Urothelium cell line (cell line): ENCODE measurements around the gene B3GNT3.

Experiments used
- DNase-seq: peaks from one replicate; pipeline ENCODE4 v3.0.0; 2011; ENCODE audit warnings: low spot score, mixed read lengths
- FAIRE-seq: peaks from 2 replicates; lab custom pipeline; 2011; peaks lifted over from hg19 to GRCh38; lab: Jason Lieb, UNC

The B3GNT3 gene

DNA sequence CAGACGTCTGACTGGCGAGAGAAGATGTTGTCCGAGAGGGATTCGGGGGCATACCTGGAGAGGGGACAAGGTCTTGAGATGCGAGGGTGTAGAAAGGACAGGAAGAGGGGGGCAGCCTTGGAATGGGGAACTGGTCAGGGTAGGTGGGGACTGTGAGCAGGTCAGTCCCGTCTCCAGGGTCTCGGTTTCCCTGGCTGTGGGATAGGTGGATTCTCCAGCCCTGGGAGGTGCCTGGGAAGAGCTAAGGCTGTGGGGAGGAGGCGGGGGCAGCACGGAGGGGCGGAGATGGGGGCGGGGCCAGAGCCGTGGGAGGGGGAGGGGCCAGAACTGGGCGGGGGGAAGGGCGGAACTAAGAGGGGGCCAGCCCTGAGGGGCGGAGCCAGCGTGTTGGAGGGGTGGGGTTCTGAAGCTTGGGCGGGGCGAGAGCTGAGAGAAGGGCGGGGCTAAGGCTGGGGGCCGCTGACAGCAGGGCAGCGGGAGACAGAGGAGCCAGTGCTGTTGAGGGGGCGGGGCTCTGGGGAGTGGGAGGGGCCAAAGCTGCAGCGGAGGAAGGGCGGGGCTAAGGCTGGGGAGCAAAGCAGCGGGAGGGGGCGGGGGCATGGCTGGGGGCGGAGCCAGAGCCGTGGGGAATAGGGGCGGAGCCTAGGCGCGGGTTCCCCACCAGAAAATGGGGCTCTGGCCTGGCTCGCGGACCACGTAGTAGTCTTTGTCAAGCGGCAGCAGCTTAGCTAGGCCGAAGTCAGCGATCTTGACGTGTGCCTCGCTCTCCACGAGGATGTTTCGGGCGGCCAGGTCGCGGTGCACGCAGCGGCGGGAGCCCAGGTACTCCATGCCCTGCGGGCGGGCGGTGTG is 35.9 kb downstream of the B3GNT3 start:
- FAIRE-seq (no peak), DNase-seq (peak; percentile 72)

DNA sequence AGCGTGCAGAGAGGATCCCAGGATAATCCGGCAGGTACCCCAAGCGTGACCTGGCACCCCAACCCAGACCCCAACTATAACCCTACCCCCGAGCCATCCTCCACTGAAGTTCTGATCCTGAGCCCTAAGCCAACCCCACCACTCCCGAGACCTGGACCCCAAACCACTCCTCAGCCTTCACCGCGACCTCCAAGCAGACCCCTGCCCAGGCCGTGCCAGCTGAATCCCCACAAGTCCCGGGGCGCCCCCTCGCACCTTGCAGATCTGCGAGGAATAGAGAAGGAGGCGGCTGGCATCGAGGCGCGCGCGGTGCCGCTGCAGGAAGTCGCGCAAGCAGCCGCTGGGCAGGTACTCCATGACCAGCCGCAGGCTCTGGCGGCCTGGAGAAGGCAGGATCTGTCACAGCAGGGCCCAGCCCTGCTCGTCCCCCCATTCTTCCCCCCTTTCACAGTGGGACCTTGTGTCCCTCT is 36.5 kb downstream of the B3GNT3 start:
- no peak for FAIRE-seq
- DNase-seq = no peak

- DNase-seq (no peak), FAIRE-seq (no peak)
Measured at GRCh38 chr19:17832443-17833208, 37.7 kb downstream of the B3GNT3 start.

DNA sequence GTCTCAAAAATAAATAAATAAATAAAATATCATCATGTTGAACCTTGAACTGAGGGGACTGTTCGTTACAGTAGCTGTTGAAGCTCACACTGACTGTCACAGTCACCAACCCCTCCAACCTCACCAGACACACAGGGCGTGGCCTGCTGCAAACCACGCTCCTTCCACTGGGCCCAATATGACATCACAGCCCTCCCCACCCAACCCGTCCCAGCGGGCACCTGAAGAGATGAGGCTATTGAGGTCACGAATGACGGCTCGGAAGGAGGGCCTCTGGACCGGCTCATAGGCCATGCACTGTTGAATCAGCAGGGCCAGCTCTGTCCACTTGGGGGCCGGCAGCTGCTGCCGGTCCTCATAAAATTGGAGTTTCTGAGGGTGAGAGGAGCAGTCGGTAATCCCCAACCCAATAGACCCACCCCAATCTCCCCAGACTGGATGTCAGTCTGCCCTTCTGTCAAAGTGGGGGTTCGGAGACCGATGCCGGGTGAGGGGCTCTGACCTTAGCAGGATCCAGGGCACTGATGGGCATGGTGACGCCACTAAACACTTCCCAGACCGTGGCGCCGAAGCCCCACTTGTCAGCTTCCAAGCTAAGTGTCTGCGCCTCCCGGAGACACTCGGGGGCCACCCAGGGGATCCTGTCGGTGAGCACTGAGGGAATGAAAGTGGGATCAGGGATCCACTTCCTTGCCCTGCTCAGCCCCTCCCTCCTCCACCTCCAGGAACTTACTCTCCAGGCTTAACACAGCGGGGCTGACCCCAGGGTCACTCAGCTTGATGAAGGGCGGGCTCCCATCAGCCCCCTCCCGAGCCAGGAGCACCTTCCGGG is 39.6 kb downstream of the B3GNT3 start:
- DNase-seq (no peak), FAIRE-seq (no peak)

- FAIRE-seq (no peak), DNase-seq (no peak)
Measured at GRCh38 chr19:17835182-17836006, 40.5 kb downstream of the B3GNT3 start.

- DNase-seq (no peak), FAIRE-seq (no peak)
Measured at GRCh38 chr19:17836530-17836929, 41.6 kb downstream of the B3GNT3 start.

GRCh38 chr19:17837972-17838371 is 43.0 kb downstream of the B3GNT3 start:
- DNase-seq = no peak
- FAIRE-seq = no peak

DNA sequence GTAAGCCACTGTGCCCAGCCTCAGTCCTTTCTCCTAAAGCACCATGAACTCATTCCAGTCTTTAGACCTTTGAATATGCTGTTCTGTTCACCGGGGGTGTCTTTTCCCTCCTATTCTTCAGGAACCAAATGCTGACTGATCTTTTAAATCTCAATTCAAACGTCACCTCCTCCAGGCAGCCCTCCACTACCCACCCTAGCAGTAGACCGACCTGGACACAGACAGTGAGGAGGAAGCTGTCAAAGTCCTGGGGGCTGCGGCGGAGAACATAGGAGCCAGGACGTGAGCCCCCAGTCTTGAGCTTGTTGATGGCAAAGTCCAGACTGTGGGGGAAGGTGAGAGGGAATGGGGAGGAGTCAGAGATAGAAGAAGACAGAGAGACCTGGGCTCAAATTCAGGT is 45.1 kb downstream of the B3GNT3 start:
- FAIRE-seq (no peak), DNase-seq (no peak)

DNA sequence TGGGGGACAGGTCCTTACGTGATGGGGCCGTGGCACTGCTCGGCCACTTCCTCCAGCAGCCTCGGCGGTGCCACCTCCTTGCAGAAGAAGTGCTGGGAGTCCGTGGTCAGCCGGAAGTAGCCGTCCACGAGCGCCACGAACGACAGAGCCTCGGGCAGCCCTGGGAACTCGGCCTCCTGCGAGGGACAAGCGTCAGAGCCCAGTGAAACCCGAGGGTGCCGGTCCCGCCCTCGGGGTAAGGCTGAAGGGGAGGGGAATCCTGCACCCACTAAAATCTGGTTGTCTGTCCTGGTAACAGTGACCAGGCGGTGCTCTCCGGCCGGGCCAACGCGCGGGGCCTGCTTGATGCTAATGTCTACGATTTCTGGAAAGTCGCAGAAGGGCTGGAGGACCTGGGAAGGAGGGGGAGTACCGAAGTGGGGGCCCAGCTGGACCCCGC is 46.5 kb downstream of the B3GNT3 start:
- FAIRE-seq = no peak
- no peak for DNase-seq

DNA sequence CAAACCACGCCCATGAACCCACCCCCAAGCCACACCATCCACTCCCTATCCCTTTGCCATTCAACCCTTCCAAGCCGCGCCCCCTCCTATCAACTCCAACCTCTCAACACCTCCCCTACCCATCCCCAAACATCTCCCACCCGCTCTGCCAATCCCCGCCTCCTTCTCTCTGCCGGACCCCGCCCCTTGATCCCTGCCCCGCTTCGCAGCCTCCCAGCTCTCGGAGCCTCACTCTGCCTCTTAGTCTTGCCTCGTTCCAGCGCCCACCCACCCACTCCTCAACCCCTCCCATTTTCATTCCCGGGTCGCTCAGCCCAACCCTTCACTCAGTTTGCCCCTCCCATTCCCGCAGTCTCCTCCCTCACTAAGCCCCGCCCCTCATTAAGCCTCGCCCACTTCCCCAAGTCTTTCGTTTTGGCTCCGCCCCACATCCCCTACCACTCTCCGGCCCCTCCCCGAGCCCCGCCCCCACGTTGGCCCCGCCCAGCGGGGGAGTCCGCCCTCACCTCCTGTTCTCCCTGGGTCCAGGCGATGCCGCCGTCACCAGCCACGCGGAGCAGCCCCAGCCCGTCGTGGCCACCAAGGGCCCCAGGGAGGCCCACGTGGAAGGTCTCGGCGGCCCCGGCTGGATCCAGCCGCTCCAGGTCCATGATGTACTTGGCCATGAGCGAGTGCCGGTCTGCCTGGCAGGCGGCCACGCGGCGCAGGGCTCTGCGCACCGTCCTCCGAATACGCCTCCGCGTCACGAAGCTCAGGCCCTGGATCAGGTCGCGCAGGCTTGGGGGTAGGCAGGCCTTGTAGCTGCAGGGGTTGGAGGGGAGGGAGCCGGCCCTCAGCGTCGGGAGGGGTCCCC is 47.1 kb downstream of the B3GNT3 start:
- FAIRE-seq (no peak), DNase-seq (peak; percentile 67)

GRCh38 chr19:17842663-17843291 is 47.8 kb downstream of the B3GNT3 start:
- DNase-seq = no peak

DNA sequence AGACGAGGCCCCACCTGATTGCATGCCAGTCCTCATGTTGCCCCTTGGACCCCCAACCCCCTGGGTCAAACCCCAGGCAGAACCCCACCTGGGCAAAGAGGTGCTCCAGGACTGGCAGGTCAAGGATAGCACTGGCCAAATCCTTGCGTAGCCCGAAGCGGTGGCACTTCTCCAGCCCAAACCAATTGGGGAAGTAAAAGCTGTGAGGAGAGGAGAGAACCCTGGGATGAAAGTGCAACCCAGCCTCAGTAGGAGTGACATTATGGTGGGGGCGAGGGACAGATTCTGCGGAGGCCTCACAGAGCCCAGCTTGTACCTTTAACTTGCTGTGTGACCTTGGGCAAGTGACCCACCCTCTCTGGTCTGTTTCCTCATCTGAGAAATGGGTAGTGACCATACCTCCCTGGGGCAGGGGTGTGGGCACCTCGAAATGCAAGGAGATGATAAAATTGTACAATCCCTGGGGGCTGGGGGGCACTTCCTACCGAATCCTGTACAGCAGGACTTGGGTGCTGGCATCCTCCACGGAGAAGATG is 48.4 kb downstream of the B3GNT3 start:
- FAIRE-seq (no peak), DNase-seq (no peak)

More at GRCh38 chr19:17842663-17843291, 47.8 kb downstream of the B3GNT3 start:
- no peak for FAIRE-seq

DNA sequence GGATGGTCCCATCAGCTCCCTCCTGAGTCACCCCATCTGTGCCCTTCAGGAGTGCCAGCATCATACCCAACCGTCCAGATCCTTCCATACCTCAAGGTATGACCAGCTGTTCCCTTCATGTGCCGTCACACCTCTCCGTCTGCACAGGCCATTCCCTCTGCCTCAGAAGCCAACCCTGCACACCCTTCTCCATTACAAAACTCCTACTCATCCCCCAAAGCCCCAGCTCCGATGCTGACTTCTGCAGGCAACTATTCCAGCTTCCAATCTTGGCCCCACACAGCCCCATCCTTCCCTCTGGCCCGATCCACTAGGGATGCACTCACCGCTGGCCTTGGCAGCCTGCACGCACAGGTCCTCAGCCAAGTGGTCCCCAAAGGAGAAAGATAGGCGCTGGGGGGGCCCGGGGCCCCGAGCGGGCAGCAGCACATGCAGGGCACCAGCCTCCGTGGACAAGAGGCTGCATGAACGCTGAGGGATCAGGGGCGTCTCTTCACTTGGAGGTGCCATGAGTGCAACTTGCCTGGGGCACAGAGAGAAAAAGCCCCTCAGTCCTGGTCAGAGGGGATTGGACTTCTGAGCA is 49.1 kb downstream of the B3GNT3 start:
- no peak for DNase-seq
- FAIRE-seq = no peak

DNA sequence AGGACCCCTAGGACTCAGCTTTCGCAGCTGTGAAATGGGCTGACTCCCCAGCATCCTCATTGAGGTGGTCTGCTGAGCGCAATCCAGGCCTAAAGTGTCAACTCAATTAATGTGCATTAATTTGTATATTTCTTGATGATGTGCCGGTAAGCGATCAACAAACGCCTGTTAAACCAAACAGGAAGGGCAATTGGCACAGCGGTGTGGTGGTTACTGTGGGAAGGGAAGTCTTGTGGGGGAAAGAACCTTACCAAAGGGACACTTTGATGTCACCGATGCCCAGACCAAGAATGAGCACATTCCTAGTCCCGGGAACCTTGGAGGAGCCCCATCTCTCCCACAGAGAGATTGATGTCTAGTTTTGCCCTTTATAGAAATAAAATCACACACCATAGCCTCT is 51.2 kb downstream of the B3GNT3 start:
- no peak for DNase-seq
- FAIRE-seq = no peak

DNA sequence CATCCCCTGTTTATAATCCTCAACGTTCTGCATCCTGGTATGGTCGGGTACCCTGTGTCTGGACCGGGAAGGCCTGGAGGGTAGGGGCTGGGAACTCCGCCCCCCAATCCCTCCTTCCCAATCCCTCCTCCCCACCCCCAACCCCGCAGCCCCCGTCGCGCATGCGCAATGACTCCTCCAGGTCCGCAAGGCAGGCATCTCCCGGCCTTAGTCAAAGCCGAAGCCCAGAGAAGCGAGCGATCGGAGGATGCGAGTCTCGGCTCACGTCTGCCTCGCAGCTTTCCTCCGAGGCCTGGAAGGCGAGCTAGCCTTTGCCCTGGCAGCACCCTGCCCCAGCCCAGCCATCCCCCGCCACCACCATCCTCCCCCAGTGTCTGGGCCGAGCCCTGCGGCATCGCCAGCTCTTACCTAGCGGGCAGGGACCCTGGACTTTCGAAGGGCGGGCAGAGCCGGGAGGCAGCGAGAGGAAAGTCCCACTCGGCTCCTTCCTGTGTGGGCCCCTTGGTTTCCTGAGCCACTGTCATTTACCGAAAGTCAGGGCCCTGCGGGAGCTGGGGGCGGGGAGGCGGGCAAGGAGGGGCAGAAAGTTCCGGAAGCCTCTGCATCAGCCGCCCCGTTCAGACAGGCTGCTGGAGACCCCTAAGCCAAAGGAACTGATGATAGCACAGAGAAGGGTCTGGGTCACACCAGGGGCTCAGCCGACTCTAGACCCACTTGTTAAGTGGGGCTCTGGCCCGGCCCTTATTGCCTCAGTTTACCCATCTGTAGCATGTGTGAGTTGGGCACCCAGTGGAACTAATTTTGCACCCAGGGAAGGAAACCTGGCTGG is 52.8 kb downstream of the B3GNT3 start, which contains the start of gene JAK3:
TSS of gene JAK3 (minus strand) at position 445 of the 829 bp plus-strand sequence. CDS start 3,565 bp downstream, outside the sequence.
- no peak for FAIRE-seq
- DNase-seq = peak; percentile 72

DNA sequence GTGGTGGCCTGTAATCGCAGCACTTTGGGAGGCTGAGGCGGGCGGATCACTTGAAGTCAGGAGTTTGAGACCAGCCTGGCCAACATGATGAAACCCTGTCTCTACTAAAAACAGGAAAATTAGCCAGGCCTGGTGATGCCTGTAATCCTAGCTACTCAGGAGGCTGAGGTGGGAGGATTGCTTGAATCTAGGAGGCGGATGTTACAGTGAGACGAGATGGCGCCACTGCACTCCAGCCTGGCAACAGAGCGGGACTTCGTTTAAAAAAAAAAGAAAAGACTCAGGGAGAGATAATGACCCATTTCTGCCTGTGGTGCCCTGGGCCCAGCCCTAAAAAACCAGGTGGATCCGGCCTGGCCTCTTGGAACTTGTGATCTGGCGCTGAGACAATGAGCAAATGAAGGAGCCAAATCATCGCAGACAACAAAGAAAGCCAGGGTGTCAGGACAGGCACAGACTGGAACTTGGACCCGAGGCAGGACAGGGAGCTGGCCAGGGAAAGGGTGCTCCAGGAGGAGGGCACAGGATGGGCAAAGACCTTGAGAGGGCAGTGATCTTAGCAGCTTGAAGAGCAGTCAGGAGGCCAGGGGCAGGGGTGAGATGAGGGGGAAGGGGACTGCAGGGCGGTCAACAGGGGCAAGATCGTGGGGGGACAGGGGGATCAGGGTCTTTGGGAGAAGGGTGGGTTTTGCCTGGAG is 53.8 kb downstream of the B3GNT3 start:
- DNase-seq (no peak), FAIRE-seq (no peak)
